ENCODE results near the gene SLC9A7.

DNA sequence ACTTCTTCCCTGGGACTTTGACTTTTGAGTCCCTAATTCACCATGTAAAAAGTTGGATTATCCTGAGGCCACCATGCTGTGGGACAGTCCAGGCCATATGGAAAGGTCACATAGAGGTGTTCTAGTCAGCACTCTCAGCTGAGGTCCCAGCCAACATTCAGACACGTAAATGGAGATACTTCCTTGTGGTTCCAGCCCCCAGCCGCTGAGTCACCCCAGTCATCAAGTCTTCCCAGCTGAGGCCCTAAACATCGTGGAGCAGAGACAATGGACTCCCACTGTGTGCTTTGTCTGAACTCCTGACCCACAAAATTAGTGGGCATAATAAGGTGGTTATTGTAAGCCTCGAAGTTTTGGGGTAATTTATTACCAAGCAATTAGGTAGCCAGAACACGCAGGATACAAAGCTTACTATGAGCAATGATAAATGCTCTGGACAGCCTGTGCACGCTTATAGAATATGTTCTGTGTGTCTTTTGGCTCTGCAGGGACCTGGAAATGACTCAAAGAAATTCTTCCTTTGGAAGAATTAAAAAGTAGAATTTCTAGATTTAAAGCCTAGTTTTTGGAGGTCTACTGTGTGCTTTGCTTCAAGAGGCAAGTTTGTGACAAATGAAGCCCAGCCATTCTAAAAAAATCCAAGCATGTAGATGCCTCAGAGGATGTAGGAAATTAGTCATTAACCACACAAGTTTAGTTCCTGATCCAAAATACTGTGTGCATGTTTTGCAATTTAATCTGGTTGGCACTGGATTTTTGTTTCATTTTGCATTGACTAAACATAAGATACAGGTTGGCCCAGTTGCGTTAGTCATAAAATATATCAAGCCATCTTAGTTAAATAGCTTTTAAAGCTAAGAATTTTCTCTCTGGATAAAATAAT, 33.2 kb upstream of the SLC9A7 start:
- no peak for TF ChIP-seq POLR2A (IDR thresholded peaks at IDR 0.05; ENCODE audit: low read depth)
- TF ChIP-seq, protein P1, sequence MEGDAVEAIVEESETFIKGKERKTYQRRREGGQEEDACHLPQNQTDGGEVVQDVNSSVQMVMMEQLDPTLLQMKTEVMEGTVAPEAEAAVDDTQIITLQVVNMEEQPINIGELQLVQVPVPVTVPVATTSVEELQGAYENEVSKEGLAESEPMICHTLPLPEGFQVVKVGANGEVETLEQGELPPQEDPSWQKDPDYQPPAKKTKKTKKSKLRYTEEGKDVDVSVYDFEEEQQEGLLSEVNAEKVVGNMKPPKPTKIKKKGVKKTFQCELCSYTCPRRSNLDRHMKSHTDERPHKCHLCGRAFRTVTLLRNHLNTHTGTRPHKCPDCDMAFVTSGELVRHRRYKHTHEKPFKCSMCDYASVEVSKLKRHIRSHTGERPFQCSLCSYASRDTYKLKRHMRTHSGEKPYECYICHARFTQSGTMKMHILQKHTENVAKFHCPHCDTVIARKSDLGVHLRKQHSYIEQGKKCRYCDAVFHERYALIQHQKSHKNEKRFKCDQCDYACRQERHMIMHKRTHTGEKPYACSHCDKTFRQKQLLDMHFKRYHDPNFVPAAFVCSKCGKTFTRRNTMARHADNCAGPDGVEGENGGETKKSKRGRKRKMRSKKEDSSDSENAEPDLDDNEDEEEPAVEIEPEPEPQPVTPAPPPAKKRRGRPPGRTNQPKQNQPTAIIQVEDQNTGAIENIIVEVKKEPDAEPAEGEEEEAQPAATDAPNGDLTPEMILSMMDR (IDR thresholded peaks at IDR 0.05) = no peak
